ENCODE data around the gene RASGRF1.
A peak's percentile ranks its signal among the peaks of the same experiment; 100 is the strongest.

RASGRF1 gene

DNA sequence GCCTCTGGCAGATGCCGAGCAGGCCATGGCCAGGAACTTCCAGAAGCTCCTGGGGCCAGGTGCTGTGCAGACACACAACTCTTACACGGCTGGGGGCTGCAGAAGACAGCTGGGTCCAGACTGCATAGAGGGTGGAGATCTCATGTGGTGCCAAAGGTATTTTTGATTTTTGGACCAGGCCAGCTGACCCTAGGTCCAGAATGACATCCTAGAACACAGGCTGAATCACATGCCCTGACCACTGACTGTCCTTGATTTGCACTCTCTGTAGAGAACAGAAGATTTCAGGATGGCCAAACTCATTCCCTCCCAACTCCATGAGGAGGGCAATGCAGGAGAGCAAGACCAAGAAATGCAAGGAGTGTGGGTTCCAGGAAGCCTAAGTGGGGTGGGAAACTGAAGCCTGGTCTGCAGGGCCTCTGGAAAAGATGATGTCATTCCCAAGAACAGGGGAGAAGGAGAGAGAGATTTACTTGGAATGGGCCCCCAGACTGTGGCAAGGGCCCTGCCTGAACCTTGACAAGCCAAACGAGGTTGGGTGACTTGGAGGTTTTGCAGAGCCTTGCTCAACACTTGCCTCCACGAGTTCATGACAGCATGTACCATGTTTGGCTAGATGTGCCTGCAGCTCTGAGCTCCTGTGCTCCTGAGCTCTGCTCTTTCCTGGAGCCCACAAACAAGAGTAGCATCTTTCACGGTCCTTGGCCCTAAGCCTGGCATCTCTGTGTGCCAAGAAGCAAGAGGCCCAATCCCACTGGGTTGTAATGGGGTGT is 107.2 kb downstream of the RASGRF1 start:
- DNase-seq: no peak

DNA sequence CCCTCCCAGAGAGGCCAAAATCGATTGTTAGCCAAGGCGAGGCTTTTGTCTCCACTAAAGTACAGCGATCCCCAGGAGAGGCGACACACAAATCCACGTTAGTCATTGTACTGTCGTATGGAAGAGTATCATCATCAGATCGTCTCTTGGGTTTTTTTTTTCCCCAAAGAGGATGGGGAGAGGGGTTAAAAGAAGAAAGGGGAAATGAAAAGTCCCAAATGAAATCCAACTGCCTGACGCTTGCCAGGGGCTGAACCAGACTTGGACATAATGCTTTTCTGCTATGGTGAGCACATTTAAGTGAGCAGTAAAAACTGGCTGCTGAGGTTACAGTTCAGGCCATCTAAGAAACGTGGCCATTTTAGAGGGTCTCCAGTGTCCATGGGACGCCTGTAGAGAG is 107.8 kb downstream of the RASGRF1 start:
- peak; percentile 32 for DNase-seq

DNA sequence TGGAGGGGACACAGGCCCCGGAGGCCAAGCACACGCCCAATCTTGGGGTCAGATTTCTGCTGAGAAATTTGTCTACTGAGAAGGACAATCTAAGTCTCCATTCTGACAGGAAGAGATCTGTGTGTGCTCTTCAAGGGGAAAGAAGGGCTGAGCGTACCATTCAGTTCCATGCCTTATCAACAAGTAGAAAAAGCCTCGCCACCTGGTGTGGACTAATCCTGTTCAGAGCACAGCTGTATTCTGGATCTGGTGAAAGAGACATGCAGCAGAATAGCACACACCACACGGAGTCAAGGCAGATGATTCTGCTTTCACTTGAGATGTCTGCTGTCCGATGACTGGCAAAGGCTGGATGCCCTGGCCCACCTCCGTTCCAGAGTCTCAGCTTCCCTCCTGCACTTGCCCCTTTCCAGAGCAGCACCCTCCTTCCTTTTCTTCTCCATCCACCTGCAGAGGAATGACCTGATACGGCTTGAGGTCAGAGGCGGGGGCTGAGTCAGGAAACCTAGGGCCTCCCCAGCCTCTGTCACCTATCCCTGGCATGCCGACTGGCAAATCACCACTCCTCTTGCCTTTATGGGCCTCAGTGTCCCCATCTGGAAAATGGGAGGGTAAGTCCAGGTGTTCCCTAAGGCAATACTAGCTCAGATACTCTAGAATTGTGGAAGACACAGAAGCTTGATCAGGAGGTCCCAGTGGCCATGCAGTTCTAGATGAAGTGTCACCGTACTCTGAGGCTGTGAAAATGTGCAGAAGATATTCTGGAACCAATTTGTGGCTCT is 108.9 kb downstream of the RASGRF1 start:
- no peak for DNase-seq

DNA sequence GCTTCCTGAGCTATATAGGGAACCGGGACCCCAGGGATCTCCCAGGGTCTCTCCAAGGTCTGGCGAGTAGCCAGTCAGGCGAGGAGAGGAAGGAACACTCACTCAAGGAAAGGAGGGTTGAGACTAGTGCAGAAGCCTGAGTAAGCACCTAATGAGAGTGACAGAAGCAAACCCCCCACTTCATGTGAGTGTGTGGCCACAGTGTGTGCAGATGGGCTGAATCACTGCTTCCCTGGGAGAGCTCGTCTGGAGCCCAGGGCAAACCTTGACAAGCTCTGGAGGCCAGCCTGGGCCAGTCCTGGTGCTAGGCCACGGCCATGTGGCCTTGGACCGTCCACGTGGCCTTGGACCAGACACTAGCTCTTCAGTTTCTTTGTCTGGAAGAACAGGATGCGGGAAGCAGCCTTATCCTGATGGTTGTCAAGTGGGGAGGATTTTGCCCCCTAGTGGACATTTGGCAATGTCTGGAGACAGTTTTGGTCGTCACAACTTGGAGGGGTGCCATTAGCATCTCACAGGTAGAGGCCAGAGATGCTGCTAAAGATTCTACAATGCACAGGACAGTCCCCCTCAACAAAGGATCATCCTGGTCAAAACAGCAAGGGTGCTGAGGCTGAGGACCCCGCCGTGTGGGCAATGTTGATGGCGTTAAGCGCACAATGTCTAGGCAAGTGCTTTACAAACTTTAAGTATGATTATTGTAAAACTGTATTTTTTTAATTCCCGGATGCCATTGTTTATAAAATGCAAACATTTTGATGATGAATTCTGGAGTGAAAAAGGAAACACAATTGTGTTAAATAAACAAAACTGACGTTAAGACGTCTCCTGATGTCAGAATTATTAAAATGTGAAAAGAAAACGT is 110.9 kb downstream of the RASGRF1 start:
- DNase-seq: peak; percentile 80

DNA sequence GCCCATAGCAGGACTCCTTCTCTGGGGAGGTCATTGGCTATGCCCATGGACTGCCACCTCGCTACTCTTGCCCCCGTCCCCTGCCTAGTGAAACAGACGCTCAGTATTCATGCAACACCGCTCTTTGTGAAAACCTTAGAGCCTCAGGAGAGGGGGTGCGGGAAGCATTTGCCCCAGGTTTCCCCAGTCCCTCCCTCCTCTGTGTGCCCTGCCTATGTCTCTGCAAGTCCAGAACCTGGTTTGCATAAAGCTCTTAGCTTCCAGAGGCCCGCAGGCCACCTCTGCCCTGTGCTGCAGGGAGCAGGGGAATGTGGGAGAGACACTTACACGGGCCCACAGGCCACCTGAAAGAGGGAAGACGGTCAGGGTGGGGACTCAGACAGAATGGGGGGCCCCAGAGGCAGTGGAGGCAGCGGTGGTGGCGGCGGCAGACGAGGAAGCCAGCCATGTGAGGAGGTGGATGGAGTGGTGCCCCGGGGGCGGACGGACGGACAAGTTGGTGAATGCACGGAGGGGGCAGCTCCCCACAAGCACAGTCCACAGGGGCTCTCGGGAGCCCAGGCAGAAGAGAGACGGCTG is 111.9 kb downstream of the RASGRF1 start:
- DNase-seq: no peak

DNA sequence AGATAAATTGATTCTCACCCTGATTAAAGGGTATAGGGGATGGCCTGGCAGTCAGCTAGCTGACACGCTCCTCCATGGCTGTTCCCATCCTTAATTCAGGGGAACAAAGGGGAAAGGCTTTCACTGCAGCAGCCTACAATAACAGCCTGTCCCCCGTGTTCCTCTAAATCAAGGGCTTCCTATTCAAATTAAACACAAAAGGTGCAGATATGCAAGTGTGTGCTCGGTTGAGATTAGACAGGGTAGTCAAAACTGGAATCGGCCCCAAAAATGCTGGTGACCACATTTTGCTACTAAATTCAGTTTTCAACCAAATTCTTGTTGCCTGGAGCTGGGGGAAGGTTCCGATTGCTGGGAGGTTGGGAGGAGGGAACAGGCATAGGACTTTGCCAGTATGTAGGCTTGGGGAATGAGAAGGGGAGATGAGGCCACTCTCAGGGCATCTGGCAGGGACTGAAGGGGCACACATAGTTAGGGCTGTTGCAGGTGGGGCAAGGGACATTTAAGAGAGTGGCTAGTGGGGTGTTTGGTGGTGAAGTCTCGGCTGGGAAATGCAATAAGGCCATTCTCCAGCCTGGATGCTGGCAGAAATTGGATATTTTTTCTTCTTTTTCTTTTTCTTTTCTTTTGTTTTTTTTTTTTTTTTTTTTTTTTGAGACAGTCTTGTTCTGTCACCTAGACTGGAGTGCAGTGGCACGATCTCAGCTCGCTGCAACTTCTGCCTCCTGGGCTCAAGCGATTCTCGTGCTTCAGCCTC is 112.8 kb downstream of the RASGRF1 start:
- DNase-seq: no peak

DNA sequence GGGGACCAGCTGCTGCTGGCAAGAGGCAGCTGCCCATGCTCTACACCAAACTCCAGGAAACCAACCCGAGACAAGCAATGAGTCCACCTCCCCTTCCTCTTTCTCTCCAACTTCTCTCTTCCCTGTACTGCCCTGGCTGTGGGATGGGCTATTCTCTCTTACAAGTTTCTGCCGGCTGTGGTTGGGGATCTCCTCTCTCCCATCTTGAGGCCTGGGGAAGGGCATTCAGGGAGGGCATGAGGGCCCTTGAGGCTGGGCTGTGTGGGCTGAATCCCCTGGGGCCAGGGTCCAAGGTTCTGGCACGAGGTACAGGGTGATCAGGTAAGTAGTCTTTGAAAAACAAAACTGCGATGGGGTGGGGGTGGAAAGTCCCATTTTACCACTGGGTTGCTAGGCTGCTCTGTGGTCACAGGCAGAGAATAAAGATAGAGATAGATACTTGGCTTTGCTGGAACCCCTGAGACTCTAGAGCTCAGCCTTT is 113.4 kb downstream of the RASGRF1 start:
- DNase-seq: no peak

DNA sequence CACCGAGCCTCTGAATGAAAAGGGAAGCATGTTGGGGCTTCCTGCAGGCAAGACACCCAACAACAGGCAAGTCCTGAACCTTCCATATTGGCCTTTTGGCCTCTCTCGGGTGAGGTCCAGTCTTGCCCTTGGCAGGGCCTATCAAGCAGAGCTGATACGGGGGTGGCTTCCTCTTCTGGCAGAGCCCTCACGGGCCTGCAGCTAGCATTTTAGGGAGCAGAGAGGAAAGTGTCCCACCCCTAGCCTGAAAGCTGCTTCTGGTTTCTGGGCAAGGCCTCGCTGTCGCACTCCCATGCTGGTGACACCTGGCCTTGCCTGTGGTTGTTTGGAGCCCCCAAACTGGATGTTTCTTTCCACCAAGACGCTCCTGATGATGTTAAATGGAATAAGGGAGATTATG is 113.9 kb downstream of the RASGRF1 start:
- DNase-seq: no peak

DNA sequence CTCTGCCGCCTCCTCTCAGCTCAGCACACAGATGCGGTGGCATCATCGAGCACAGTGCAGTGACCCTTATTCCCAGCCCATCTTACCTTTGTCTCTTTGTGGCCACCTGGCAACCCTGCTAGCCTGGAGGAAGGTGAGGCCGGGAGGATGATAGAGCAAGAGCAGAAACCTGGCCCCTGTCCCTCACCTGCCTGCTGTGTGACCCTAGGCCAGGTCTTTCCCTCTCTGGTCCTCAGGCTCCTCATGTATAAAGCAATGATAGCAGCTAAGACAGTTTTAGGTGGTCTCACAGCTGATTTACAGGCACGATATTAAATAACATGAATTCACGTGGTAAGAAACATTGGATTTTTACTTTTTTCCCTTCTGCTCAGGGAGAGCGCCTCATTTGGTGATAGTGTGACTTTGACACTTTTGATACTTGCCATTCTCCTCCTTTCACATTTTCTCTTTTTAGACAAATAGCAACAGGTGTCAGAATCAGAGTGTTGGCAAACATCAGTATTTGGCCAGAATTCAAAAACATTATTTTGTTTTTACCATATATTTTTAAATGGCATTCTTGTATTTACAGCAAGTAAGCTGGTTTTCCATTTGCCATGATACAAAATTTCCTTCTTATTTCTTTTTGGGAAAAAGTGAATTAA is 116.2 kb downstream of the RASGRF1 start:
- no peak for DNase-seq

DNA sequence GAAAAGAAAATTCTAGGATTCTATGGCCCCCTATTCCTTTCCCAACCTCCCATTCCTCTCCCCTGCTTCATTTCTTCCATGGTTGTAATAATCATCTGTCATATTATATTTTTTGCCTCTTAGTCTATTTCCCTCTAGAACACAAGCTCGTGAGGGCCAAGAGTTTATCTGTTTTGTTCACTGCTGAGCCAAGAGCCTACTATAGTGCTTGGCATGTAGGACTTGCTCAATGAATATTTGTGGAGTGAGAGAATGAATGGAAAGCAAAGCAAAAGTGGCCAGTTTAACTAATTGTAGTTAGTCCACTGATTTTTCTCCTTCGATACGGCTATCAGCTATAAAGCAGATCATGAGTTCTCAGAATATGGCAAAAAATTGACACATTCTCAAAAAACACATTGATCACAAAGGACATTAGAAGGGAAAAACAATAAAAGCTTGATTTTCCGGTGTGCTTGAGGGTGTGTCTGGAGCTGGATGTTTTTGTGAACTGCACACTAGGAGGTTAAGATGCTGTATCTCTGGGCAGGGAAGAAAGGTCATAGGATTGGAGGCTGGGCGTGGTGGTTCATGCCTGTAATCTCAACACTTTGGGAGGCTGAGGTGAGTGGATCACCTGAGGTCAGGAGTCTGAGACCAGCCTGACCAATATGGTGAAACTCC is 120.8 kb downstream of the RASGRF1 start:
- no peak for DNase-seq

DNA sequence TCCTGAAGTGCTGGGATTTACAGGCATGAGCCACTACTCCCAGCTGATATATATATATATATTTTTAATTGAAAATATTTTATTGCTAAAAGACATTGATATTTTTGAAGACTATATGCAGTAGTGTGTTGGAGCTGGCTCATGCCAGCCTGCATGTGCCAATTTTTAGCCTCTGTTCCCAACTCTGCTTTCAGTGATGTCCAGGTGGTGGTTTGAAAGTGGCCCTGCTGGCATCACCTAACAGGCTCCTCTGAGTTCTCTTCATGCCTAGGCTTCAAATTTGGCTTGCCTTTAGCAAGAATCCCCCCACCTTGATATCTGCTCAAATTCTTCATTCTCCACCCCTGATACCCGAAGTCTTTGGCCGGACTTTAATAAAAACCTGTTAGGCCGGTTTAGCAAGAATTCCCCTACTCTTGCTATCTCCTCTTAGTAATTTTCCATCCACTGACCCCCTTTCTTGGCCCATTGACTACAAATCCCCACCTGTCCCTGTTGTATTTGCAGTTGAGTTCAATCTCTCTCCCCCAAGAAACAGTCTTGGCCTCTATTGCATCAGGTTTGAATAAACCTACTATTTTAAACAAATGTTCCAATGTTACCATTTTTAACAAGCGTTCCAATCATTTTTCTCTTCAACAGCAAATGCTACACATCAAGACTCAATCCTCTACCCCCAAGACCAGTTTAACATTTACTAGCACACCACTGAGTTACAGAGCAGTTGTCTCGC is 121.9 kb downstream of the RASGRF1 start:
- DNase-seq: no peak

DNA sequence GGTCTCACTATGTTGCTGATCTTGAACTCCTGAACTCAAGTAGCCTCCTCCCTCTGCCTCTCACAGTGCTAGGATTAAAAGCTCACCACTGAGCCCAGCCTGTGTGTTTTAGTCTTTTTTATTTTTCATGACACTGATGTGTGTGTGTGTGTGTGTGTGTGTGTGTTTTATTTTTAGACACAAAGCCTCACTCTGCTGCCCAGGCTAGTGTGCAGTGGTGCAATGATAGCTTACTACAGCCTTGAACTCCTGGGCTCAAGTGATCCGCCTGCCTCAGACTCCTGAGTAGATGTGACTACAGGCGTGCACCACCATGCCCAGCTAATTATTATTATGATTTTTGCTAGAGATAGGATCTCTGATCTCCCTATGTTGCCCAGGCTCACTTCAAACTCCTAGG is 122.5 kb downstream of the RASGRF1 start:
- DNase-seq: no peak

DNA sequence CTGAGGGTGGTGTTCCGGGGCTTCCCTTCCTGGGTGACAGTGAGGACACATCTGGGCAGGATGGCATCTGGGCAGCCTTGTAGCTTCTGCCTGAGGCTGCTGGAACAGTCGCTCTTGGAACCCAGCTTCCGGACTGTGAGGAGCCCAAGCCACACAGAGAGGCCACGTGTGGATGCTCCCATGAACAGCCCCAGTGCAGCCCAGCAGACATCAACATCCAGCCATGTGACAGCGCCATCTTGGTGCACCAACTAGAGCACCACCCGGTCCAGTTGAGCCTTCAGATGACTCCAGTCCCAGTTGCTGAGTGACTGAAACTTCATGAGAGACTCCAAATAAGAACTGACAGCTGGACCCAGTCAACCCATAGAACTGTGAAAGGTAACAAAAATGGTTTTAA is 130.3 kb downstream of the RASGRF1 start:
- DNase-seq: no peak

DNA sequence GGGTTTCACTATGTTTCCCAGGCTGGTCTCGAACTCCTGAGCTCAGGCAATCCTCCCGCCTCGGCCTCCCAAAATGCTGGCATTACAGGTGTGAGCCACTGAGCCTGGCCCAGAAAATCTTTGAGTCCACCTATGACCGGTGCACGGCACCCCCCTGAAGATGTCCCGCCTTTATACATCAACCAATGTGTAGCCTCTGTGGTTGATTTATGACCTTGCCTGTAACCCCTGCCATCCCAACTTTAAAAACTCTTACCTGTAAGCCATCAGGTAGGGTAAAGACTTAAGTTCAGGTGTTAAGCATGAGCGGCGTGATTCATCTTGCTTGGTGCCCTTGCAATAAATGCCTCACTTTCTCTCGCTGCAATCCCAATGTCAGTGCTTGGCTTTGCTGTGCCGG is 131.2 kb downstream of the RASGRF1 start:
- DNase-seq: no peak

DNA sequence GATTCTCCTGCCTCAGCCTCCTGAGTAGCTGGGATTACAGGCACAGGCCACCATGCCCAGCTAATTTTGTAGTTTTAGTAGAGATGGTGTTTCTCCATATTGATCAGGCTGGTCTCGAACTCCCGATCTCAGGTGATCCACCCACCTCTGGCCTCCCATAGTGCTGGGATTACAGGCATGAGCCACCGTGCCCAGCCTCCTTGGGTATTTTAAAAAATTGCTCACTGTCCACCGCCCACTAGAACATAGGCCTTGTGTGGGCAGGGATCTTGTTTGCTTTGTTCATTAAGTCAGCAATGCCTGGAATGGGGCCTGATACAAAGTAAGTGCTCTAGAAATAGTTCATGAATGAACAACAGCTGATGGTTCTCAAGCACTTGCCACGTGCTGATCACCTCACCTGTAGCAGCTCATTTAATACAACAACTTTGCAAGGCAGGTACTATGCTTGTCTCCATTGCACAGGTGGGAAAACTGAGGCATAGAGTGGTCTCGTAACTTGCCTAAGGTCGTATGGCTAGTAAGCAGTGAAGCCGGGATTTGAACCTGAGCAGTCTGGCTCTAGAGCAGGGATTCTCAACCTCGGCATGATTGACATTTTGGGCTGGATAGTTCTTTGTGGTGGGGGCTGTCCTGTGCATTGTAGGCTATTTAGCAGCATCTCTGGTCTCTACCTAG is 133.0 kb downstream of the RASGRF1 start:
- DNase-seq: no peak

DNA sequence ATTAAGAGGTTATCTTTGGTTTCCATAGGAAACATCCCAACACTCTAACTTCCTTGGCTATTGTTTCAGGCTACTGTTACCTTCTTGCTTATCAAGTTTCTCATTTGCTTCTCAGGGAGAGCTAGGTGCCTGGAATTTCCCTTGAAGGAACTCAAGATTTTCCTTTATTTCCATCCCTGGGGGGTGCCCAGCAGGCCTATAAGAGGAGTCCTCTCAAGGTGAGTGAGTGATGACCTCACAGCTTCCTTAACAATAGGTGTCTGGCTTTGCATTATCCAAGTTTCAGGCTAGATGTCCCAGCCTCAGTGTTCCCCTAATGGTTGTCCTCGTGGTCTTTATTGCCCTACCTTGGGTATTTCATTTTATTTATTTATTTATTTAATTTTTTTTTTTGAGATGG is 133.6 kb downstream of the RASGRF1 start:
- no peak for DNase-seq

DNA sequence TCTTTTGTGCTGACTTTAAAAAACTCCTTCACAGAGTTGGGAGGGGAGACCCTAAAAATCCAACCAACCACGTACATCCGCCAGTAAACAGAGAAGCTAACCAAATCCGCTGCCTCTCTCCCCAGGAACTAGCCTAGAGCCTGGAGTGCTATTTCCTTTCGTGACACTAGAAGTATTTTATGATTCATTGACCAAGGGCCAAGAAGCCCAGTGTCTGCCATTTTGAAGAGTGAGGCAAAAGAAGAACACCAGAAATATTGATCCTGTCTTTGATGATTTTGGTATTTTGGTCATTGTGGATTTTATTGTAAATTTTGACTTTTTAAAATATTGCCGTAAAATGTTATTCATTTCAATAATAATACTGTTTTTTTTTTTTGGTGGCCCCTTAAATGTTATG is 135.2 kb downstream of the RASGRF1 start:
- DNase-seq: no peak

DNA sequence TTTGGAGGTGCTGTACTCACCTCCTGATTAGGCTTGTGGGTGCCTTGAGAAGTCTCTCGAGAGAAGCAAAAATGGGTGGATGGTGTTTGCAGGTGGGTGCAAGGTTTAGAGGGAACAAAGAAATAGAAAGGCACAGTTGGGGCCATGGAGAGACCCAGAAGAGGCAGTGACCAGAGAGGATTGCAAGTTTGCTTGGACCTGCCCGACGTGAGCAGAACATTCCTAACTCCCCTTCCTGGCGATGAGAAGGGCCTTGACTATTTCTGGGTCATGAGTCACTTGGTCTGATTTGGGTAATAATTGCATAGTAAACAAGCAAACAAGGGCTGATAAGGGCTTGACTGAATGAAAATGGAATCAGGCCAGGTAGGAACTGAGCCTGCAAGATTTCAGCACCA is 138.7 kb downstream of the RASGRF1 start:
- no peak for DNase-seq

Measured in fibroblast of upper back skin (primary cell).